CD14-positive monocyte (primary cell): Measurements from ENCODE around the gene LSP1. TPM values are rescaled to one million over a fixed set of nuclear protein-coding genes. Genes with fewer than 3 reads are reported as not detected.
"Not testable (repeated sequence)": the region's sequence is repeated elsewhere in the genome, so short reads cannot be mapped to it uniquely, and the experiment has no call there.

Experiments
- DNase-seq, 3 donors: peaks; one replicate each; pipeline ENCODE4 v3.0.0-alpha.2; 2011 to 2022
- H2AFZ ChIP-seq: 2 replicates; pipeline ENCODE4 v1.6.0; 2012; ENCODE audit warnings: mild to moderate bottlenecking, low read depth, low read length, inconsistent platforms; ENCODE audit not compliant: insufficient read depth, poor library complexity, severe bottlenecking
- H3K27ac ChIP-seq, 2 donors: 1 replicate in 1 of 2; 2 replicates in 1 of 2; pipeline ENCODE4 v1.5.1; 2012 to 2013; ENCODE audit warnings: low read length in 2 of 2, control low read depth in 1 of 2, inconsistent platforms in 1 of 2, low read depth in 1 of 2, mild to moderate bottlenecking in 1 of 2
- H3K27me3 ChIP-seq, 2 donors: one replicate each; pipeline versions ENCODE4 v1.6.0 to v1.6.1; 2011 to 2013; ENCODE audit warnings: low read length in 2 of 2; ENCODE audit not compliant: control insufficient read depth in 2 of 2, insufficient read depth in 2 of 2
- H3K36me3 ChIP-seq, 2 donors: replicated peaks in 1 of 2; 1 replicate in 1 of 2; 2 replicates in 1 of 2; pipeline versions ENCODE4 v1.5.1 to v1.6.1; 2012 to 2013; ENCODE audit warnings: low read length in 2 of 2, control low read depth in 1 of 2, inconsistent platforms in 1 of 2, mild to moderate bottlenecking in 1 of 2; ENCODE audit not compliant: insufficient read depth in 2 of 2, control insufficient read depth in 1 of 2
- H3K4me1 ChIP-seq, 2 donors: 1 replicate in 1 of 2; 2 replicates in 1 of 2; pipeline versions ENCODE4 v1.5.1 to v1.6.1; 2012 to 2013; ENCODE audit warnings: low read length in 2 of 2, control low read depth in 1 of 2, inconsistent platforms in 1 of 2, mild to moderate bottlenecking in 1 of 2, moderate library complexity in 1 of 2; ENCODE audit not compliant: insufficient read depth in 2 of 2, control insufficient read depth in 1 of 2
- H3K4me2 ChIP-seq: replicated peaks from 2 replicates; pipeline ENCODE3; 2012; ENCODE audit warnings: low read length, moderate library complexity, mild to moderate bottlenecking; ENCODE audit not compliant: poor library complexity, severe bottlenecking; ENCODE audit errors: extremely low read depth
- H3K4me3 ChIP-seq, 3 experiments: fragments of 200-600 bp in 1 of 3; sonication (generic) in 1 of 3; replicated peaks in 1 of 3; 1 replicate in 2 of 3; 2 replicates in 1 of 3; pipeline ENCODE4 v1.5.1; 2011 to 2013; ENCODE audit warnings: low read length in 3 of 3, mild to moderate bottlenecking in 3 of 3, control low read depth in 2 of 3, low read depth in 2 of 3, inconsistent platforms in 1 of 3, moderate library complexity in 1 of 3
- H3K79me2 ChIP-seq: 2 replicates; pipeline ENCODE4 v1.6.0; 2012; ENCODE audit warnings: mild to moderate bottlenecking, control low read depth, inconsistent platforms, low read length, moderate library complexity; ENCODE audit not compliant: insufficient read depth
- H3K9ac ChIP-seq: 2 replicates; pipeline ENCODE4 v1.6.0; 2017; ENCODE audit warnings: low read length, mild to moderate bottlenecking; ENCODE audit not compliant: insufficient read depth, poor library complexity, severe bottlenecking
- H3K9me3 ChIP-seq, 2 donors: replicated peaks in 1 of 2; 1 replicate in 1 of 2; 2 replicates in 1 of 2; pipeline versions ENCODE4 v1.5.1 to v1.6.1; 2012 to 2013; ENCODE audit warnings: low read length in 2 of 2, control low read depth in 1 of 2; ENCODE audit not compliant: control insufficient read depth in 1 of 2, insufficient read depth in 1 of 2
- H4K20me1 ChIP-seq: 2 replicates; pipeline ENCODE4 v1.6.0; 2012; ENCODE audit warnings: mild to moderate bottlenecking, low read length, control low read depth, moderate library complexity; ENCODE audit not compliant: insufficient read depth
- H3K27ac Mint-ChIP-seq, 7 donors: one replicate each; pipeline ENCODE4 v1.8.0; 2020; ENCODE audit warnings: mild to moderate bottlenecking in 7 of 7, mixed read lengths in 7 of 7, moderate library complexity in 6 of 7, inconsistent platforms in 2 of 7
- H3K27me3 Mint-ChIP-seq, 3 donors: one replicate each; pipeline ENCODE4 v1.8.0; 2021 to 2022; ENCODE audit warnings: low read depth in 3 of 3, mild to moderate bottlenecking in 3 of 3, mixed read lengths in 3 of 3, moderate library complexity in 3 of 3, inconsistent platforms in 1 of 3
- H3K36me3 Mint-ChIP-seq, 2 donors: one replicate each; pipeline ENCODE4 v1.8.0; 2020; ENCODE audit warnings: mixed read lengths in 2 of 2, inconsistent platforms in 1 of 2, mild to moderate bottlenecking in 1 of 2
- H3K4me1 Mint-ChIP-seq: one replicate; pipeline ENCODE4 v1.8.0; 2020; ENCODE audit warnings: mild to moderate bottlenecking, mixed read lengths
- H3K4me3 Mint-ChIP-seq, 2 donors: one replicate each; pipeline ENCODE4 v1.8.0; 2020; ENCODE audit warnings: mild to moderate bottlenecking in 2 of 2, mixed read lengths in 2 of 2, moderate library complexity in 1 of 2
- H3K9me3 Mint-ChIP-seq, 7 donors: one replicate each; pipeline ENCODE4 v1.8.0; 2020 to 2022; ENCODE audit warnings: mixed read lengths in 7 of 7, mild to moderate bottlenecking in 6 of 7, moderate library complexity in 6 of 7, inconsistent platforms in 2 of 7
- WGBS: methylation state at CpG from one replicate; pipeline ENCODE4 v1.1.5; 2013; ENCODE audit warnings: missing lambda C conversion rate; ENCODE audit not compliant: insufficient coverage; 5-methylcytosine and 5-hydroxymethylcytosine counted together
- intact Hi-C, 2 donors: fragments of 100-400 bp; cut with micrococcal nuclease; formaldehyde crosslinking; loops; one replicate each; pipeline versions ENCODE4 v1.15.0 to v1.15.1; 2023
- polyA plus RNA-seq, 3 donors: library from polyadenylated mRNA; depleted of rRNA in 1 of 3; unstranded in 2 of 3; stranded (reverse) in 1 of 3; fragments of 300-500 nt in 2 of 3; fragments of >200 nt in 1 of 3; fragmentation: Illumina TruSeq in 2 of 3; gene quantifications; 1 replicate in 2 of 3; 2 replicates in 1 of 3; pipeline ENCODE4 v1.2.3, GENCODE V29; 2012 to 2021
- small RNA-seq: library from RNA; depleted of rRNA; stranded (forward); fragments of <200 nt; gene quantifications from one replicate; pipeline ENCODE3, GENCODE V24; 2012; ENCODE audit warnings: low read depth; ENCODE audit not compliant: insufficient read length
- TF ChIP-seq, protein P1 (sequence below): fragments of 200-600 bp; IDR thresholded peaks from one replicate; pipeline ENCODE4 v1.8.0; 2022; ENCODE audit warnings: antibody characterized with exemption, mild to moderate bottlenecking

Gene LSP1
- polyA plus RNA-seq, 3 donors, result 387 to 646 (median 542) TPM

DNA sequence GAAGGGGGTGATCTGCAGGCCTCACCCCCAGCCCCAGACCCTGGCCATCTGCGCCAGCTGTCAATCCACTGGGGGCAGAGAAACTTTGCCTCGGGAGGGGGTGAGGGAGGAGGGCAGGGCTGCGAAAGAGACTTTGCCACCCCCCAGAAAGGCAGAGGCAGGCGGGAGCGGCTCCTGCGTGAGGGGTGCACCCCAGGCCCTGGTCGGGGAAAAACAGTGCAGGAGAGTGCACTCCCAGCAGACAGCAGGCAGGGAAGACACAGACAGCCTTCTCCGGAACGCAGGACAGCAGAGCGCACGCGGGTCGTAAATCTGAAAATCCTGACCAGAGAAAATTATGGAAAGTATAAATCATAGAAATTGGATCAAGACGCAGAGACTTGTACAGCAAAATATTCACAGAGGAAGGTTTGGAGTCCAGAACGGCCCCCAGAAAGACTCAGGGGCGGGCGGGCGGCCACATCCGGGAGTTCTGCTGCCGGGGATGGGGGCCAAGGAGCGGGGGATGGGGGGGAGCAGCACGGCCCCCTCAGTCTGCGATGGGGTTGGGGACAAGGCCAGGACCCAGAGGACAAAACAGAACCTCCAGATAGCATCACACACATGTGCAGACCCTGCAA is 86.2 kb downstream of the LSP1 start:
- DNase-seq, result no peak
- intact Hi-C loops, result loop anchor here (1.0 kb wide), 2 partner anchors 25 to 43 kb away; no protein-coding TSS in a partner anchor
- peak overlapping the region in 3 of 7 donors; percentile 63 to 84 (median 70) for H3K27ac Mint-ChIP-seq
- H3K9me3 Mint-ChIP-seq, result peaks cover 0 to 1% (median 0%) of the 10 kb centered on the region in 7 donors
- Histone ChIP-seq H3K36me3 (no peaks in the 10 kb centered on the region), H3K27ac (no peak overlapping the region), H3K9me3 (no peaks in the 10 kb centered on the region), H3K9ac (no peak overlapping the region), H3K4me1 (no peaks in the 10 kb centered on the region), H3K79me2 (no peaks in the 10 kb centered on the region), H3K4me2 (no peak overlapping the region), H3K27me3 (peaks cover 0 to 3% of the 10 kb centered on the region in 2 donors), H3K4me3 (no peak overlapping the region), H4K20me1 (no peaks in the 10 kb centered on the region), H2AFZ (no peak overlapping the region)
- no peaks in the 10 kb centered on the region for H3K36me3 Mint-ChIP-seq
- peaks cover 5% of the 10 kb centered on the region for H3K4me1 Mint-ChIP-seq
- peaks cover 0 to 8% (median 5%) of the 10 kb centered on the region in 3 donors for H3K27me3 Mint-ChIP-seq
- 13% methylated on average over 11 of the region's 23 CpGs for WGBS
- peak overlapping the region in 1 of 2 donors; percentile 40 for H3K4me3 Mint-ChIP-seq
- TF ChIP-seq, protein P1, sequence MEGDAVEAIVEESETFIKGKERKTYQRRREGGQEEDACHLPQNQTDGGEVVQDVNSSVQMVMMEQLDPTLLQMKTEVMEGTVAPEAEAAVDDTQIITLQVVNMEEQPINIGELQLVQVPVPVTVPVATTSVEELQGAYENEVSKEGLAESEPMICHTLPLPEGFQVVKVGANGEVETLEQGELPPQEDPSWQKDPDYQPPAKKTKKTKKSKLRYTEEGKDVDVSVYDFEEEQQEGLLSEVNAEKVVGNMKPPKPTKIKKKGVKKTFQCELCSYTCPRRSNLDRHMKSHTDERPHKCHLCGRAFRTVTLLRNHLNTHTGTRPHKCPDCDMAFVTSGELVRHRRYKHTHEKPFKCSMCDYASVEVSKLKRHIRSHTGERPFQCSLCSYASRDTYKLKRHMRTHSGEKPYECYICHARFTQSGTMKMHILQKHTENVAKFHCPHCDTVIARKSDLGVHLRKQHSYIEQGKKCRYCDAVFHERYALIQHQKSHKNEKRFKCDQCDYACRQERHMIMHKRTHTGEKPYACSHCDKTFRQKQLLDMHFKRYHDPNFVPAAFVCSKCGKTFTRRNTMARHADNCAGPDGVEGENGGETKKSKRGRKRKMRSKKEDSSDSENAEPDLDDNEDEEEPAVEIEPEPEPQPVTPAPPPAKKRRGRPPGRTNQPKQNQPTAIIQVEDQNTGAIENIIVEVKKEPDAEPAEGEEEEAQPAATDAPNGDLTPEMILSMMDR, result no peak

GRCh38 chr11:1939788-1940187 is 86.9 kb downstream of the LSP1 start:
- H3K27ac ChIP-seq, result not testable (repeated sequence)

More at GRCh38 chr11:1939788-1940187, 86.9 kb downstream of the LSP1 start:
- H3K4me1 ChIP-seq, H3K27me3 ChIP-seq, H3K79me2 ChIP-seq, H3K36me3 Mint-ChIP-seq, H3K4me2 ChIP-seq, H3K9me3 ChIP-seq, H2AFZ ChIP-seq, H3K4me3 ChIP-seq, H3K9me3 Mint-ChIP-seq, H3K27me3 Mint-ChIP-seq, H3K4me3 Mint-ChIP-seq, H3K36me3 ChIP-seq, DNase-seq, H3K27ac Mint-ChIP-seq, H3K9ac ChIP-seq, H3K4me1 Mint-ChIP-seq, H4K20me1 ChIP-seq: not testable (repeated sequence)
- intact Hi-C loops, result loop anchor here (1.0 kb wide), 2 partner anchors 25 to 43 kb away; no protein-coding TSS in a partner anchor
- 100% methylated on average over 1 of the region's 1 CpG for WGBS

Small RNA genes within 50 kb of the gene (small RNA-seq; reads per million reads assigned to genes)
- not detected for gene AC051649.1
- not detected for gene MIR4298

Other genes with a start within 250 kb of the LSP1 start
- not detected for gene KRTAP5-3, start 244.6 kb upstream of the LSP1 start, polyA plus RNA-seq
- gene KRTAP5-4, start 230.9 kb upstream of the LSP1 start, polyA plus RNA-seq, result not detected
- not detected for gene KRTAP5-5, start 223.3 kb upstream of the LSP1 start, polyA plus RNA-seq
- gene KRTAP5-6, start 155.9 kb upstream of the LSP1 start, polyA plus RNA-seq, result not detected
- gene IFITM10, start 102.5 kb upstream of the LSP1 start, polyA plus RNA-seq, result 1 to 10 TPM in 1 of 3 donors, not detected in 2; 2.4 TPM
- 1,000 to 10,000 TPM in 1 of 3 donors, 100 to 1,000 TPM in 2; 835 to 1,372 (median 855) TPM for gene CTSD, start 89.2 kb upstream of the LSP1 start, polyA plus RNA-seq
- gene SYT8, start 18.1 kb upstream of the LSP1 start, polyA plus RNA-seq, result not detected
- 10 to 100 TPM; 11.4 to 45.8 (median 11.7) TPM for gene TNNI2, start 14.1 kb upstream of the LSP1 start, polyA plus RNA-seq
- gene PRR33, start 38.8 kb downstream of the LSP1 start, polyA plus RNA-seq, result not detected
- 1 to 10 TPM in 1 of 3 donors, not detected in 2; 1.4 TPM for gene TNNT3, start 66.6 kb downstream of the LSP1 start, polyA plus RNA-seq
- gene MRPL23, start 94.2 kb downstream of the LSP1 start, polyA plus RNA-seq, result 100 to 1,000 TPM in 1 of 3 donors, 10 to 100 TPM in 2; 19.3 to 109 (median 51.1) TPM
- under 1 TPM in 1 of 3 donors, not detected in 2; 0.47 TPM for gene H19, start 144.8 kb downstream of the LSP1 start, polyA plus RNA-seq